Stimulated activated effector memory CD8-positive, alpha-beta T cell treated with anti-CD3 and anti-CD28 coated beads, Interleukin-12 subunit alpha, Interleukin-12 subunit beta, amount 100 ng/mL, for 72 hours (primary cell): ENCODE data around the gene ST7L.
A peak's percentile ranks its signal among the peaks of the same experiment; 100 is the strongest.

Source experiments
- ATAC-seq: fragments of 150-1000 bp; cut with Tn5 transposase; 2 replicates; pipeline ENCODE4 v1.10.0; 2021
- DNase-seq, 2 donors: peaks; one replicate each; pipeline ENCODE4 v3.0.0; 2021 to 2022; ENCODE audit warnings: low spot score in 2 of 2
- H3K27ac Mint-ChIP-seq: one replicate; pipeline ENCODE4 v1.8.0; 2022; ENCODE audit warnings: mild to moderate bottlenecking, mixed read lengths
- H3K36me3 Mint-ChIP-seq: one replicate; pipeline ENCODE4 v1.8.0; 2022; ENCODE audit warnings: mild to moderate bottlenecking, mixed read lengths
- H3K4me1 Mint-ChIP-seq: one replicate; pipeline ENCODE4 v1.8.0; 2022; ENCODE audit warnings: mixed read lengths
- H3K4me3 Mint-ChIP-seq: one replicate; pipeline ENCODE4 v1.8.0; 2022; ENCODE audit warnings: mild to moderate bottlenecking, mixed read lengths
- H3K9me3 Mint-ChIP-seq: one replicate; pipeline ENCODE4 v1.8.0; 2022; ENCODE audit warnings: mixed read lengths

The ST7L gene

DNA sequence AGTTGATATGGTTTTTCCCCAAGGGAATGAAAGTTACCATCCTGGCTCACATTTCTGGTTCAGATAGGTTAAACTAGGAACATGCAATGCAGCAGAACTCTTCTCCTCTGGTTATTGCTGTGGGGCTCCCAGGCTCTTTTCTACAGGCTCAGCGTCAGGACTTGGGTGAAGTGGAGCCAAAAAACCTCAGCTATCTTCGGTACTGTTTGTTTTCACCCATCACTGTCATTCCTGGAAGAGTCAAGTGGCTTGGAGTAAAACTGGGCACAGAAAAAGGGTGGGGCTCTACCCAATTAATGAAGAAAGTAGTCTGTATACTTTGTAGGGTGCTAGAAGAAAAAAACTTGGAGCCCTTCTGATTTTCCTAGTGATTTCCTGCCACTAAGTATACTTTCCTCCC, 100.8 kb downstream of the ST7L start:
- Mint-ChIP-seq H3K9me3 (no peaks in the 10 kb centered on the region), H3K27ac (no peak overlapping the region), H3K4me1 (no peaks in the 10 kb centered on the region), H3K36me3 (no peaks in the 10 kb centered on the region), H3K4me3 (no peak overlapping the region)
- ATAC-seq (no peak), DNase-seq (no peak)

DNA sequence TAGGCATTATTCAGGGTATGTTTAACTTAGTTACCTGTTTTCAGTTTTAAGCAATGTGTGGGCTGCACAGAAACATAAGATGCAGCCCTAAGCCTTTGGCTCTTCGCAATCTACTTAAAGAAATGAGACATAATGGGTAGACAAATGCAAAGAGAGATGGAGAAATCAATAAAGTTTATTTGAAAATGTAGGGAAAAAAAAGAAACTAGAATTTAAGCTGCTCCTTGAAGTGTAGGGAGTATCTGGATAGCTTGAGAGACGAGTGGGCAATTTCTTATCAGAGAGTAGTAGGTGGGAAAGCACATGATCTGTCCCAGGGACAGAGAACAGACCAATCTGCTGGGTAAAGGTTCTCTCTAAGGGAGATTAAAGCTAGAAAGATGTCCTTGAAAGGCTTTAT, 101.3 kb downstream of the ST7L start:
- H3K27ac Mint-ChIP-seq: no peak overlapping the region
- no peak overlapping the region for H3K4me3 Mint-ChIP-seq
- no peaks in the 10 kb centered on the region for H3K36me3 Mint-ChIP-seq
- H3K9me3 Mint-ChIP-seq: no peaks in the 10 kb centered on the region
- no peak for ATAC-seq
- H3K4me1 Mint-ChIP-seq: no peaks in the 10 kb centered on the region
- DNase-seq: no peak

DNA sequence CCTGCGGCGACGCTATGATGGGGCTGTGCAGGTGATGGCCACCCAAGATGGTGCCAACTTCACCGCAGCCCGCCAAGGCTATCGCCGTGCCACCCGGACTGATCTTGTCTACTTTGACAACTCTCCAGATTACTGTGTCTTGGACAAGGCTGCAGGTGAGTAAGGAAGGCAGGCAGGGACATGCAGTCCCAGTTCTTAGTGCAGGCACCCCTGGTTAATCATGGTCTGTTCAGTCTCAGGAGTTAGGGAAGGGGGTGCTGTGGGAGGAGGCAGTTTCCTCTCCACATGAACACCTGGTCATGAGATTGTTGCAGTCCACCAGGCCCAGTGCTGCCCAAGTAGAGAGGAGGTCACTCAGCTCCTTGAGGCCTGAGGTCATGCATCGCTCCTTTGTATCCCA, 101.7 kb downstream of the ST7L start:
- H3K36me3 Mint-ChIP-seq: no peaks in the 10 kb centered on the region
- H3K4me3 Mint-ChIP-seq: no peak overlapping the region
- no peaks in the 10 kb centered on the region for H3K9me3 Mint-ChIP-seq
- DNase-seq (no peak), ATAC-seq (no peak)
- H3K4me1 Mint-ChIP-seq: no peaks in the 10 kb centered on the region
- H3K27ac Mint-ChIP-seq: no peak overlapping the region

DNA sequence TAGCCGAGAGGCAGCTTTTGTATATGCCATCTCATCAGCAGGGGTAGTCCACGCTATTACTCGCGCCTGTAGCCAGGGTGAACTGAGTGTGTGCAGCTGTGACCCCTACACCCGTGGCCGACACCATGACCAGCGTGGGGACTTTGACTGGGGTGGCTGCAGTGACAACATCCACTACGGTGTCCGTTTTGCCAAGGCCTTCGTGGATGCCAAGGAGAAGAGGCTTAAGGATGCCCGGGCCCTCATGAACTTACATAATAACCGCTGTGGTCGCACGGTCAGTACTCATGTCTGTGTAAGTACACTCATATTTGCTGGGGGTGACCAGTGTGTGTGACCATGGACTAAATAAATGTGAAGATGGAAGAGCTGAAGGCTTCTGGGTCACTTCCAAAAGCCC, 102.8 kb downstream of the ST7L start:
- DNase-seq (no peak), ATAC-seq (no peak)
- H3K27ac Mint-ChIP-seq: no peak overlapping the region
- H3K9me3 Mint-ChIP-seq: no peaks in the 10 kb centered on the region
- no peak overlapping the region for H3K4me3 Mint-ChIP-seq
- H3K36me3 Mint-ChIP-seq: no peaks in the 10 kb centered on the region
- H3K4me1 Mint-ChIP-seq: no peaks in the 10 kb centered on the region

DNA sequence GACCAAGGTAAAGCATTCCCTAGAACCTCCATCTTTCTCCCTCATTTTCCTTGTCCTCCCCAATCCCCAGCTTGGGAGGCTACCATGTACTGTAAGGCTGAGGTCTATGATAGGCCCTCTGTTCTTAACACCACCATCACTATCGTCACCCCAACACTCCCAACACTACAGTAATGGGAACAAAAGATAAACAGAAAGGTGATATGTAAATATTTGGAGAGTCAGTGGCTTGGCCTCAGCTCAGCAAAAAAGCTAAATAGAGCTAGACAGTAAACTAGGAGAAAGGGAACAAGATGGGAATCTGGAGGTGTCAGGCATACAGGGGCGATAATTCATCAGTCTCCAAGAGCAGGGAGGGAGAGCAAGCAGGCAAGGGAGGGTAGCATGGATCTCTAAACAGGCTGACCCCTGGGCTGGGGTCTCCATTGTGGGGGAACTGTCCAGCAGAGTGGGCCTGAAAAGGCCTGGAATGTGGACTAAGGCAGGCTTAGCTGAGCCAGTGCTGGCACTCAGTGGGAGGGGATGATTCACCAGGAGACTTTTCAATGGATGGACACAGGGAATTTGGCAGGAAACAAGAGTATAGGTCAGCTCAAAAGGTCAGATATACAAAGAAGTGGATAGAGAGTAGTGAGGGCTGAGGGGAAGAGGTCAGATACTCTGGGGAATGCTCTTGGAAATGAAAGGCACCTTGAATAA, 103.5 kb downstream of the ST7L start:
- no peak overlapping the region for H3K4me3 Mint-ChIP-seq
- no peaks in the 10 kb centered on the region for H3K36me3 Mint-ChIP-seq
- H3K9me3 Mint-ChIP-seq: no peaks in the 10 kb centered on the region
- no peak for DNase-seq
- no peak for ATAC-seq
- no peaks in the 10 kb centered on the region for H3K4me1 Mint-ChIP-seq
- no peak overlapping the region for H3K27ac Mint-ChIP-seq

DNA sequence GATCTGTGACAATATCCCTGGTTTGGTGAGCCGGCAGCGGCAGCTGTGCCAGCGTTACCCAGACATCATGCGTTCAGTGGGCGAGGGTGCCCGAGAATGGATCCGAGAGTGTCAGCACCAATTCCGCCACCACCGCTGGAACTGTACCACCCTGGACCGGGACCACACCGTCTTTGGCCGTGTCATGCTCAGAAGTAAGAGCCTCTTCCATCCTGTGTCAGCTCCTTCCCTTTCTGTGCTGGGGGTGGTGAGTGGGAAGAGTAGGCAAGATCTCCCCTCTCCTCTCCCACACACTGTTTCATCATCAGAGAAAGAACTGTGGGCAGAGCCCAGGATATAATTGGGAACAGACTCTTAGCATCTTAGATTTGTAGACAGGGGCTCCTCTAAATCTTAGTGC, 104.0 kb downstream of the ST7L start:
- Mint-ChIP-seq H3K9me3 (no peaks in the 10 kb centered on the region), H3K27ac (no peak overlapping the region), H3K4me3 (no peak overlapping the region), H3K4me1 (no peaks in the 10 kb centered on the region), H3K36me3 (no peaks in the 10 kb centered on the region)
- no peak for ATAC-seq
- DNase-seq: no peak

DNA sequence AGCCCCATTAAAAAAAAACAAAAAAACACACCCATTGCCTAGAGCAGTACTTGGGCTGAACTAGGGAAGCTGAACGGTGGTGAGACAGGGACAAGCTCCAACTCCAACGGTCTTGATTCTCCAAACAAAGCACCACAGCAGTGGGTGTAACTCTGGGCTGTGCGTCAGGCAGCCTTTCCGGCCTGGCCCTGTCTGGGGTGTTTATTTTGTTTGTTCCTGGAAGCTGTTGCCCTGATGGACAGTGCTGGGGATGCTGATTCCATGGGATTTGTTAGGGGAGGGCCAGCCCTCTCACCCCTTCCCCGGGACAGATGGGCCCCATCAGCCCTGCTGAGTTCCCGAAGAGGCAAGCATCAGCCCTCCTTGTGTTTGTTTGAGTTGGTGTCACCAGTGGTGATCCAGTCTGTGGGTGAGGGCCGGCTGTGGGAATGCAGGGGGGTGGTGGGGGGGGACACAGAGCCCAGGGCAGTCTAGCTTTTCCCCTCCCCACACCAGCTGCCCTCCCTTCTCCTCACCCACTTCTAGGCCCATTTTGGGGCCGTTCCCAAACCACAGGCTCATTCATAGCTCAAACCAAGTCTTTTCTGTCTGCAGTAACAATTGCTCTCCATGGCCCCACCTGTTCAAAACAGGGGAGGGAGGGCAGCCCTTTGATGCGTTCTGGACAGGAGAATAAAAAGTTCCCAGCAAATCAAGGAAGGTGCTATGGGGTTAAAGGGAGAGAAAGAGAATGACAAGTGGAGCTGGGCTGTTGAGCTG, 105.7 kb downstream of the ST7L start:
- DNase-seq (no peak), ATAC-seq (no peak)
- H3K36me3 Mint-ChIP-seq: no peaks in the 10 kb centered on the region
- H3K4me1 Mint-ChIP-seq: no peaks in the 10 kb centered on the region
- H3K4me3 Mint-ChIP-seq: no peak overlapping the region
- H3K9me3 Mint-ChIP-seq: no peaks in the 10 kb centered on the region
- H3K27ac Mint-ChIP-seq: no peak overlapping the region

DNA sequence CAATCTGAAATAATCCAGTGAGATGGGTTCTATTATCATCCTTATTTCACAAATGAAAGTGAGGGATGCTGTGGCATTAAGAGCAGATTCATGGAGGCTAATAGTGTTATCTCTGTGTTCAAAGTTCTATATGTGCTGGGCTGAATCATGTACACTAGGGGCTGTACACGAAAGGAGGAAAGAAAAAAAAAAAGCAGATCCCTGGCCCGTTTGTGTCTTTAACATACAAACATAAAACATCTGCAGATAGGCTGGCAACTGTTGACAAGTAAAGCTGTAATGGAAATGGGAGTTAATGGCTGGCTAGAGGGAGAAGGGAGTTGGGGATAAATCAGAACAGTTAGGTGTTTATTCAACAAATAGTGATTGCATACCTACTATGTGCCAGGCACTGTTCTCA, 107.0 kb downstream of the ST7L start:
- no peaks in the 10 kb centered on the region for H3K9me3 Mint-ChIP-seq
- H3K4me3 Mint-ChIP-seq: no peak overlapping the region
- H3K36me3 Mint-ChIP-seq: no peaks in the 10 kb centered on the region
- no peak overlapping the region for H3K27ac Mint-ChIP-seq
- DNase-seq: no peak
- ATAC-seq: no peak
- H3K4me1 Mint-ChIP-seq: no peaks in the 10 kb centered on the region

DNA sequence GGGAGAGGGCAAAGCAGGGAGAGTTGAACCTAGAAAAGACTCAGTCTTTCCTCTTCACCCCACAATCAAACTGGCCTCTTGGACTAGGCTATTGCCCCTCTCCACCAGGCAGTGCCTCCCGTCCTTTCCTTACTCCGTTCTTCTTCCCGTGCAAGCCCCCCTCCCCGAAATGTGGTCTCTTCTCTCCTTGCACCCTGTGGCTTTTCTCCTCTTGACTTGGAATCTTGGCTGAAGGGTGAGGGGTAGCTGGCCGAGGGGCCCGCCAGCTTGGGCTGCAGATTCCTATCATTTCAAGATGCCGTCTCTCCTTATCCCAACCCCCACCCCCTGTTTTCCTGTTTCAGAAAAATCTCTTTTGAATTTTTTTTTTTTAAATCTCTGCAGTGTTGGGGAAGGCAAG, 108.6 kb downstream of the ST7L start:
- no peak overlapping the region for H3K27ac Mint-ChIP-seq

DNA sequence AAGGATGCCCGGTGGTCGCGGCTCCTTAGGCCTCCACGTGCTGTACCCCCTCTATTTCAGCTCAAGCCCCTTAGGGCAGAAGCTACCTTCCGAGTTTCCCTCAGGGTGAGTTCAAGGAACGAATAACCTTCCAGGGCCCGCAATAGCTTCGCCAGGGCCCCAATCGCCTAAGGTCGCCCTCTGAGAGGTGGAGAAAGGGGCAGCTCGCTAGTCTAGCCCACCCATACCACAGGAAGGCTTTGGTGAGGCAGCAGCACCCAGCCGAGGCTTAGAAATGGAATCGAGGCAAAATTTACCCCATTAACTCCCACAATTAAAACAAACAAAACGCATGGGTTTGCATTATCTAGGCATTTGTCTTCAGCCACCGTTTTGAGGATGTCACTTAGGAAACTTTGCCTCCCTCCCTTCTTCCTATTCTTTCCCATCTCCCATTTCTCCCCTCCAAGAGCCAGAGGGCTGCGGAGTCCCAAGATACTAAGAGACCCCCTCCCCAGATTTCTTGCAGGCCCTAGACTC, 109.2 kb downstream of the ST7L start:
- no peak for ATAC-seq
- H3K27ac Mint-ChIP-seq: no peak overlapping the region
- no peaks in the 10 kb centered on the region for H3K9me3 Mint-ChIP-seq
- DNase-seq: no peak
- no peaks in the 10 kb centered on the region for H3K4me1 Mint-ChIP-seq
- peak overlapping the region; percentile 74 for H3K4me3 Mint-ChIP-seq
- no peaks in the 10 kb centered on the region for H3K36me3 Mint-ChIP-seq

More for the DNA sequence above, 108.6 kb downstream of the ST7L start:
- ATAC-seq (no peak), DNase-seq (no peak)
- H3K9me3 Mint-ChIP-seq: no peaks in the 10 kb centered on the region
- H3K36me3 Mint-ChIP-seq: no peaks in the 10 kb centered on the region
- peak overlapping the region; percentile 74 for H3K4me3 Mint-ChIP-seq
- H3K4me1 Mint-ChIP-seq: no peaks in the 10 kb centered on the region

DNA sequence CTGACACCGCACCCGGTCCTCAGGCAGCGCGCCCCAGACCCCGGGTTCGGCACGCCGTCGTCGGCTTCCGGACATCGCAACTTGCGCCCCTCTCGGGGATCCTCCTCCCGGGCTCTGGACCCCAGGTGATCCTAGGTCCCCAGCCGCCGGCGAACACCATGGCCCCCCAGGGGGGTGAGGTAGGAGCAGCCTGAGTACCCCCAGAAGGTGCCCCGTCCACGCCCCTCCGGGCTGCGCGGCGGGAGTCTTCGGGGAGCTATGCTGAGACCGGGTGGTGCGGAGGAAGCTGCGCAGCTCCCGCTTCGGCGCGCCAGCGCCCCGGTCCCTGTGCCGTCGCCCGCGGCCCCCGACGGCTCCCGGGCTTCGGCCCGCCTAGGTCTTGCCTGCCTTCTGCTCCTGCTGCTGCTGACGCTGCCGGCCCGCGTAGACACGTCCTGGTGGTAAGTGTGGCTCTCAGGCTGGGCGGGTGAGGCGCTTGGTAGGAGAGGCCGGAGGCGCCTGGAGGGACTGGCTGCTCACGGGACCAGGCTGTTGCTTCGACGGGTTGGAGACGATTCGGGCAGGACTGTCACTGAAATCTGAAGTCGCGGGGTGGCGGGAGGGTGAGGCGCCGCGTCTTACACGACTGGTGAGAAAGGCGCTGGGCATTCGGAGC, 109.8 kb downstream of the ST7L start:
- no peak overlapping the region for H3K27ac Mint-ChIP-seq
- DNase-seq: peak; percentile 21 to 64
- ATAC-seq: peak; percentile 49
- no peaks in the 10 kb centered on the region for H3K9me3 Mint-ChIP-seq
- H3K4me1 Mint-ChIP-seq: no peaks in the 10 kb centered on the region
- no peaks in the 10 kb centered on the region for H3K36me3 Mint-ChIP-seq
- H3K4me3 Mint-ChIP-seq: peak overlapping the region; percentile 74

DNA sequence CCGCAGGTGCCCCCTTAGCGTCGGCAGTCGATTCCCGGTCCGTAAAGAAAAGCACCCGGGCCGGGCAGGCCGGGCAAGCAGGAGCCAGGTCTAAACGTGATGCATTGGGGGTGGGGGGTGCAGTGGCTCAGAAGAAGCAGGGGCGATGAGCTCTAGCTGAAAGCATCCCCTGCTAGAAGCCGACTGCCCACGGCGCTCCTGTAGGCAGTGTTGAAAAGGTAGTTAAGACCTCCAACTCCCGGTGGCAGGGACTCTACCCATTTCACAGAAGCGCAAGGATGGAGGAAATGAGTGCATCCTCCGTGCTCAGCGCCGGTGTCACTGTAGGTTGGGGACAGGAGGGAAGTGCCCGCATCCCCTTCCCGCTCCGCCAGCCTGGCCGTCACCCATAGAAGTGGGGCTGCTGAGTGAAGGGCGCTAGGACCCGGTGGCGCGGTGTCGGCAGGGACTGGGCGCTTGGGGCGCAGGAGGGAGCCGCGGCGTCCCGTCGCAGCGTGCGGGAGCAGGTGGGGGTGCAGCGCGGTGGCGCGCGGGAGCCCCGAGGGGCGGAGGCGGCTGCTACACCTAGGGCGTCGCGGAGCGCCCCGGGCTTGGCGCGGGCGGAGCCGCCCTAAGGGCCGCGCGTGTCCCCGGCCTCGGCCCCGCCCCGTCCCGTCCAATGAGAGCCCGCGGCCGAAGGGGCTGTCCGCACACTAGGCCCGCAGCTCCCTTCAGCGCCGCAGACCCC, 110.5 kb downstream of the ST7L start, which contains the start of gene WNT2B:
WNT2B (plus strand) TSS at position 688 of the 727 bp plus-strand sequence. CDS start 298 bp downstream, outside the sequence.
- peak; percentile 76 for ATAC-seq
- no peak within 1 kb of the TSS for H3K27ac Mint-ChIP-seq
- no peaks in the 10 kb centered on the region for H3K9me3 Mint-ChIP-seq
- peak within 1 kb of the TSS; percentile 74 for H3K4me3 Mint-ChIP-seq
- no peaks in the 10 kb centered on the region for H3K4me1 Mint-ChIP-seq
- no peaks in the 10 kb centered on the region for H3K36me3 Mint-ChIP-seq
- DNase-seq: peak; percentile 25 to 72

DNA sequence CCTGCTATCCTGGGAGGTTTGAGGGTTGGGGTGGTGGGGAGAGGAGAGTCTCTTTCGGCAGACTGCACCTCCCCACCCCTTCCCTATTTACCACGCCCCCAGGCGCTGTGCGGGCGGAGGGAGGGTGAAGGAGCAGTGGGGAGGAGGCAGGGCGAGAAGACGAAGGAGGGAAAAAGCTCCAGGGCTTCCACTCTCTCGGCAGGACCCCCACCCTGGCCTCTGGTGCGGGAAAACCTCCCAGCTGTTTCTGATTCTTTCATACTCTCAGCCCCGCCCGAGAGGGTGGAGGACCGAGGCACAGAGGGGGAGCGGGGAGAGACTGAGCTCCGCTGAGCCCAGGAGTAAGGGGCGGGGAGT, 111.0 kb downstream of the ST7L start:
- no peaks in the 10 kb centered on the region for H3K9me3 Mint-ChIP-seq
- no peaks in the 10 kb centered on the region for H3K4me1 Mint-ChIP-seq
- DNase-seq: no peak
- ATAC-seq: peak; percentile 19
- peak overlapping the region; percentile 74 for H3K4me3 Mint-ChIP-seq
- H3K27ac Mint-ChIP-seq: no peak overlapping the region
- no peaks in the 10 kb centered on the region for H3K36me3 Mint-ChIP-seq

DNA sequence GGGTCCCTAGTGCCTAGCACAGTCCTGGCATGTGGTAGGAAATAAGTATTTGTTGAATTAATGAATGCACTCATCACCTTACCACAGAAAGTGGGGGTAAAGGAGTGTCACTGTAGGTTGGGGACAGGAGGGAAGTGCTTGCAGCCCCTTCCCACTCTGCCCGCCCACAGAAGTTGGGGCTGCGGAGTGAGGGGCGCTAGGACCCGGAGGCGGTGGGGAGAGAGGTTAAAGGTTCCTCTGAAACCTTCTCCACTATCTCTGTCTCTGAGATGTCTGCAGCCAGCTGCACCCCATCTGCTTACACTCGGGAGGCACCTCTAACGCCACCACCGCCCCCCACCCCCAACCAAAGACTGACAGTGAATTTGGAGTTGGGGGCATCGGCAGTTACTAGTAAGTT, 111.6 kb downstream of the ST7L start:
- no peak overlapping the region for H3K27ac Mint-ChIP-seq
- H3K4me3 Mint-ChIP-seq: peak overlapping the region; percentile 74
- no peaks in the 10 kb centered on the region for H3K9me3 Mint-ChIP-seq
- no peaks in the 10 kb centered on the region for H3K4me1 Mint-ChIP-seq
- H3K36me3 Mint-ChIP-seq: no peaks in the 10 kb centered on the region
- DNase-seq: no peak
- ATAC-seq: no peak

DNA sequence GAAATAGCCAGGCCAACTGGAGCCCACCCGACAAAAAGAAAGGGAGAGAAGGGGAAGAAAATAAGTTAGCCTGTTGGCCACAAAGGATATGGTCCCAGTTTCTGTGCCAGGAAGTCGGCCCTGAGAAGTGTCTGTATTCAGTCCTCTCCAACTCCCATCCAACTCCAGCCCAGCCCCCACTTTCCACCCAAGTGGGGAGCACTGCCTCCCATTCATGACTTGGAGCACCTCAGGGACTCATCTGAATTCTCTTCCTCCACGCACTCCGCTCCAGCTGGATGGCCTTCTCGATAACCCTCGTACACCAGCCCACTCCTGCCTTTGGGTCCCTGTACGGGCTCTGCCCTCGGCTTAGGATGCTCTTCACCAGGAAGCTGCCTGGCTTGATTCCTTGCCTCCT, 112.2 kb downstream of the ST7L start:
- DNase-seq (no peak), ATAC-seq (no peak)
- H3K36me3 Mint-ChIP-seq: no peaks in the 10 kb centered on the region
- no peaks in the 10 kb centered on the region for H3K9me3 Mint-ChIP-seq
- H3K27ac Mint-ChIP-seq: no peak overlapping the region
- H3K4me1 Mint-ChIP-seq: no peaks in the 10 kb centered on the region
- H3K4me3 Mint-ChIP-seq: no peak overlapping the region
